Psoas muscle (tissue), 8 donors: ENCODE measurements around the gene TSPAN10. TPM values are rescaled to one million over a fixed set of nuclear protein-coding genes. Genes with fewer than 3 reads are reported as not detected.

Experiments
- ATAC-seq, 4 donors: fragments of 200-7000 bp; cut with Tn5 transposase; one replicate each; pipeline ENCODE4 v1.9.1; 2020; ENCODE audit warnings: moderate library complexity in 3 of 4, mild to moderate bottlenecking in 2 of 4
- DNase-seq, 2 donors: peaks; one replicate each; pipeline ENCODE4 v3.0.0-alpha.2; 2020
- H3K27ac ChIP-seq: fragments of 200-600 bp; one replicate; pipeline ENCODE4 v1.8.0; 2022
- H3K27me3 ChIP-seq, 3 donors: fragments of 200-600 bp in 1 of 3; one replicate each; pipeline versions ENCODE4 v1.6.1 to v1.8.0; 2013 to 2022; ENCODE audit warnings: low read length in 2 of 3, mild to moderate bottlenecking in 2 of 3, moderate library complexity in 1 of 3; ENCODE audit not compliant: insufficient read depth in 3 of 3
- H3K36me3 ChIP-seq, 2 donors: fragments of 200-600 bp in 1 of 2; one replicate each; pipeline versions ENCODE4 v1.6.1 to v1.8.0; 2013 to 2022; ENCODE audit warnings: low read depth in 1 of 2, mild to moderate bottlenecking in 1 of 2, moderate library complexity in 1 of 2; ENCODE audit not compliant: insufficient read depth in 1 of 2
- H3K4me1 ChIP-seq: fragments of 200-600 bp; one replicate; pipeline ENCODE4 v1.8.0; 2022
- H3K4me3 ChIP-seq: fragments of 200-600 bp; one replicate; pipeline ENCODE4 v1.8.0; 2022; ENCODE audit warnings: mild to moderate bottlenecking
- H3K9me3 ChIP-seq: fragments of 200-600 bp; one replicate; pipeline ENCODE4 v1.8.0; 2022
- CTCF ChIP-seq: fragments of 200-600 bp; IDR thresholded peaks from one replicate; pipeline ENCODE4 v1.8.0; 2022; ENCODE audit warnings: antibody characterized with exemption
- WGBS, 3 donors: extraction: QIAGEN DNeasy Blood & Tissue Kit; methylation state at CpG; one replicate each; pipeline versions ENCODE4 v1.1.6 to v1.1.7; 2013; 5-methylcytosine and 5-hydroxymethylcytosine counted together
- intact Hi-C, 2 donors: fragments of 100-400 bp; cut with DNase I; formaldehyde crosslinking; loops; one replicate each; pipeline versions ENCODE4 v1.11.0 to v1.14.2; 2022
- polyA plus RNA-seq, 3 donors: library from polyadenylated mRNA; stranded (reverse); fragments of 200-250 nt; gene quantifications; one replicate each; pipeline ENCODE4 v1.2.3, GENCODE V29; 2013
- total RNA-seq, 4 donors: library from RNA; stranded (reverse); fragmentation: NEBNext Ultra II Directional in 2 of 4; extraction: Animal tissue kit (Norgen Biotek cat#: 25700) in 2 of 4; gene quantifications; one replicate each; pipeline versions ENCODE4 v1.2.1 to v1.2.4, GENCODE V29; 2021 to 2023
- donor health status: healthy with polysubstance abuse.
- donor health status: DM: no; HTN: no; CAD: no; lungs with moderate emphysema.
- donor health status: Bipolar disorder and iron deficiency.
- donor health status: healthy.
- donor health status: DM: yes; HTN: yes; CAD: no.
- donor health status: DM: no; HTN: no; CAD: no.
- donor health status: DM: no; HTN: no; CAD: no.
- donor health status: DM: yes; HTN: yes; CAD: no.

Gene TSPAN10
- total and polyA plus RNA-seq, 7 donors, result 0.09 to 0.67 (median 0.22) TPM; not detected in 2

DNA sequence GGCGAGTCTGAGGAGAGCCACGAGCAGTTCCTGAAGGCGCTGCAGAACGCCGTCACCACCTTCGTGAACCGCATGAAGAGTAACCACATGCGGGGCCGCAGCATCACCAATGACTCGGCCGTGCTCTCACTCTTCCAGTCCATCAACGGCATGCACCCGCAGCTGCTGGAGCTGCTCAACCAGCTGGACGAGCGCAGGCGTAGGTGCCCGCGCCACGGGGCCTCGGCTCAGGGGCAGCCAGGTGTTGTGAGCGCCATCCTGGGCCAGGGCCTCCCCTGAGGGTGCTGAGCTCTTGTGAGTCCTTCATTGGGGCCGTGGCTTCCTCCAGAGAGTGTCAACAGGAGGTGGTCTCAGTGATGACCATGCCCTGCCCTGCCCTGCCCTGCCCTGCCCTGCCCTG is 58.8 kb downstream of the TSPAN10 start:
- Histone ChIP-seq H3K4me3 (no peak overlapping the region), H3K9me3 (no peaks in the 10 kb centered on the region), H3K27ac (no peak overlapping the region), H3K4me1 (peaks cover 14% of the 10 kb centered on the region), H3K36me3 (peaks cover 0 to 99% of the 10 kb centered on the region in 2 donors), H3K27me3 (no peaks in the 10 kb centered on the region)
- WGBS, 3 donors, result 88 to 93% (median 89%) methylated on average over 22 of the region's 22 CpGs
- no peak for TF ChIP-seq CTCF
- intact Hi-C loops, result no loop called here
- DNase-seq (no peak), ATAC-seq (no peak)

GRCh38 chr17:81696218-81696941 is 59.4 kb downstream of the TSPAN10 start:
- Histone ChIP-seq H3K36me3 (peaks cover 1 to 99% of the 10 kb centered on the region in 2 donors), H3K27me3 (no peaks in the 10 kb centered on the region), H3K4me3 (no peak overlapping the region), H3K27ac (peak overlapping the region; percentile 78), H3K9me3 (no peaks in the 10 kb centered on the region), H3K4me1 (peaks cover 20% of the 10 kb centered on the region)
- intact Hi-C loops, result no loop called here
- no peak for ATAC-seq
- DNase-seq, result no peak
- WGBS, 3 donors, result 79 to 86% (median 79%) methylated on average over 40 of the region's 40 CpGs
- no peak for TF ChIP-seq CTCF

DNA sequence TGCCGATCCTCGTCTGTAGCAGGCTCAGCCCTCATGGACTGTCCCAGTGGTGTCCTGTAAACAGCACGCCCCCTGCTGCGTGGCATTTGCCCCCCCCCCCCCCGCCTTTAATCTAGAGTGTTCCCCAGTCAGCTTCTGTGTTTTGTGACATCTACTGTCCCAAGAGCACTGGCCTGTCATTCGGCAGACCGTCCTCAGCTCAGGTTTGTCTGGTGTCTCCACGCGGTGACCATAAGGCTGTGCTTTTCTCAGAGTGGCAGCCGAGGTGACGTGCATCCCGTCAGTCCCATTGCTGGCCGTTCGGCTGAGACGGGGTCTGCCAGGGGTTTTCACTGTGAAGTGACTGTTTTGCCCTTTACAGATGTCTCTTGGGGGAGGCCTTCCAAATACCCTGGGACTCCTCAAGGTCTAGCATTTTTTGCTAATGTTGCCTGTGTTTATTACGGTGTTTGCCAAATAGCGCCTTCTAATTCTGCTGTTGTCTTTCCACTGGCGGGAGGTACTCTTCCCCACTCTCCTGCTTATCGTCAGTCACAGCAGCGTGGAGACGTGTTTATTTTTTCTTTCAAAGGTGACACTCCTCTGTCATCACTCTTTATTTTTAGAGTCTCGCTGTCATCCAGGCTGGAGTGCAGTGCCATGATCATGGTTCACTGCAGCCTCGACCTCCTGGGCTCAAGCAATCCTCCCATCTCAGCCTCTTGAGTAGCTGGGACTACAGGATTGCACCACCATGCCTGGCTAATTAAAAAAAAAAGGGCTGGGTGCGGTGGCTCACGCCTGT is 60.5 kb downstream of the TSPAN10 start:
- 59 to 72% (median 59%) methylated on average over 23 to 25 of the region's 25 CpGs for WGBS, 3 donors

More for the DNA sequence above, 60.5 kb downstream of the TSPAN10 start:
- DNase-seq (no peak), ATAC-seq (peak; percentile 27 to 73 (median 72))
- TF ChIP-seq CTCF, result no peak
- Histone ChIP-seq H3K27me3 (no peaks in the 10 kb centered on the region), H3K4me3 (no peak overlapping the region), H3K4me1 (peaks cover 29% of the 10 kb centered on the region), H3K36me3 (peaks cover 4 to 93% of the 10 kb centered on the region in 2 donors), H3K9me3 (no peaks in the 10 kb centered on the region), H3K27ac (peak overlapping the region; percentile 78)
- intact Hi-C loops, result no loop called here

Other genes starting within 250 kb of the TSPAN10 start
- 10 to 100 TPM in 1 of 4 donors, 1 to 10 TPM in 3; 6.0 to 10.7 (median 7.7) TPM for gene BAHCC1, start 241.7 kb upstream of the TSPAN10 start, total RNA-seq
- gene BAHCC1, start 241.7 kb upstream of the TSPAN10 start, polyA plus RNA-seq, result 1 to 10 TPM; 2.8 to 6.6 (median 4.1) TPM
- gene ACTG1, start 124.4 kb upstream of the TSPAN10 start, total RNA-seq, result 100 to 1,000 TPM; 341 to 567 (median 431) TPM
- gene ACTG1, start 124.4 kb upstream of the TSPAN10 start, polyA plus RNA-seq, result 100 to 1,000 TPM; 150 to 620 (median 219) TPM
- under 1 TPM in 3 of 4 donors, not detected in 1; 0.13 to 0.71 (median 0.38) TPM for gene FSCN2, start 108.8 kb upstream of the TSPAN10 start, total RNA-seq
- gene FSCN2, start 108.8 kb upstream of the TSPAN10 start, polyA plus RNA-seq, result under 1 TPM; 0.08 to 0.09 (median 0.08) TPM
- gene FAAP100, start 84.8 kb upstream of the TSPAN10 start, total RNA-seq, result 10 to 100 TPM; 11.8 to 13.1 (median 12.7) TPM
- gene FAAP100, start 84.8 kb upstream of the TSPAN10 start, polyA plus RNA-seq, result 10 to 100 TPM; 11.6 to 16.3 (median 12.6) TPM
- gene NPLOC4, start 84 bp upstream of the TSPAN10 start, total RNA-seq, result 100 to 1,000 TPM; 151 to 324 (median 219) TPM
- gene NPLOC4, start 84 bp upstream of the TSPAN10 start, polyA plus RNA-seq, result 100 to 1,000 TPM in 2 of 3 donors, 10 to 100 TPM in 1; 87.3 to 414 (median 117) TPM
- under 1 TPM in 1 of 4 donors, not detected in 3; 0.64 TPM for gene PDE6G, start 19.3 kb downstream of the TSPAN10 start, total RNA-seq
- gene PDE6G, start 19.3 kb downstream of the TSPAN10 start, polyA plus RNA-seq, result 1 to 10 TPM in 1 of 3 donors, under 1 TPM in 2; 0.25 to 1.5 (median 0.56) TPM
- 10 to 100 TPM; 15.5 to 23.6 (median 20.5) TPM for gene OXLD1, start 29.4 kb downstream of the TSPAN10 start, total RNA-seq
- 10 to 100 TPM; 35.1 to 44.9 (median 39.8) TPM for gene OXLD1, start 29.4 kb downstream of the TSPAN10 start, polyA plus RNA-seq
- 10 to 100 TPM in 1 of 4 donors, 1 to 10 TPM in 3; 4.8 to 14.9 (median 8.6) TPM for gene CCDC137, start 29.5 kb downstream of the TSPAN10 start, total RNA-seq
- 10 to 100 TPM; 11.3 to 47.4 (median 28.5) TPM for gene CCDC137, start 29.5 kb downstream of the TSPAN10 start, polyA plus RNA-seq
- 10 to 100 TPM in 3 of 4 donors, 1 to 10 TPM in 1; 7.8 to 15.6 (median 11.9) TPM for gene ARL16, start 46.6 kb downstream of the TSPAN10 start, total RNA-seq
- gene ARL16, start 46.6 kb downstream of the TSPAN10 start, polyA plus RNA-seq, result 10 to 100 TPM; 23.2 to 29.3 (median 29.1) TPM
- gene HGS, start 46.8 kb downstream of the TSPAN10 start, total RNA-seq, result 10 to 100 TPM; 38.6 to 74.5 (median 56.5) TPM
- 100 to 1,000 TPM in 2 of 3 donors, 10 to 100 TPM in 1; 62.3 to 158 (median 139) TPM for gene HGS, start 46.8 kb downstream of the TSPAN10 start, polyA plus RNA-seq
- gene MRPL12, start 66.2 kb downstream of the TSPAN10 start, total RNA-seq, result 100 to 1,000 TPM in 2 of 4 donors, 10 to 100 TPM in 2; 93.0 to 175 (median 104) TPM
- gene MRPL12, start 66.2 kb downstream of the TSPAN10 start, polyA plus RNA-seq, result 100 to 1,000 TPM; 222 to 558 (median 242) TPM
- gene SLC25A10, start 75.1 kb downstream of the TSPAN10 start, total RNA-seq, result 1 to 10 TPM; 2.4 to 6.3 (median 3.8) TPM
- 1 to 10 TPM; 5.9 to 7.0 (median 6.3) TPM for gene SLC25A10, start 75.1 kb downstream of the TSPAN10 start, polyA plus RNA-seq
- not detected for gene GCGR, start 167.0 kb downstream of the TSPAN10 start, total RNA-seq
- gene GCGR, start 167.0 kb downstream of the TSPAN10 start, polyA plus RNA-seq, result under 1 TPM in 2 of 3 donors, not detected in 1; 0.03 to 0.08 TPM
- gene MCRIP1, start 196.1 kb downstream of the TSPAN10 start, total RNA-seq, result 10 to 100 TPM; 20.5 to 47.6 (median 25.7) TPM
- 100 to 1,000 TPM in 1 of 3 donors, 10 to 100 TPM in 2; 45.1 to 187 (median 57.1) TPM for gene MCRIP1, start 196.1 kb downstream of the TSPAN10 start, polyA plus RNA-seq
- gene PPP1R27, start 197.9 kb downstream of the TSPAN10 start, total RNA-seq, result 1,000 to 10,000 TPM in 3 of 4 donors, 100 to 1,000 TPM in 1; 976 to 2,217 (median 1,286) TPM
- 100 to 1,000 TPM; 296 to 661 (median 603) TPM for gene PPP1R27, start 197.9 kb downstream of the TSPAN10 start, polyA plus RNA-seq
- gene P4HB, start 223.3 kb downstream of the TSPAN10 start, total RNA-seq, result 100 to 1,000 TPM; 244 to 361 (median 296) TPM
- 100 to 1,000 TPM; 236 to 384 (median 267) TPM for gene P4HB, start 223.3 kb downstream of the TSPAN10 start, polyA plus RNA-seq
- 100 to 1,000 TPM in 3 of 4 donors, 10 to 100 TPM in 1; 88.3 to 192 (median 160) TPM for gene ARHGDIA, start 234.1 kb downstream of the TSPAN10 start, total RNA-seq
- 100 to 1,000 TPM in 2 of 3 donors, 10 to 100 TPM in 1; 79.1 to 268 (median 100) TPM for gene ARHGDIA, start 234.1 kb downstream of the TSPAN10 start, polyA plus RNA-seq